Bronchial epithelial cell (primary cell): Measurements from ENCODE around the gene CAMTA2. TPM values are rescaled to one million over a fixed set of nuclear protein-coding genes. Genes with fewer than 3 reads are reported as not detected.
"Not testable (repeated sequence)": the region's sequence is repeated elsewhere in the genome, so short reads cannot be mapped to it uniquely, and the experiment has no call there.

Source experiments
- DNase-seq: peaks from one replicate; pipeline ENCODE4 v3.0.0-alpha.2; 2010; ENCODE audit warnings: low read depth
- FAIRE-seq: peaks from 2 replicates; lab custom pipeline; 2011; peaks lifted over from hg19 to GRCh38; lab: Jason Lieb, UNC
- H3K27me3 ChIP-seq: 2 replicates; pipeline ENCODE4 v1.5.1; 2011; ENCODE audit warnings: low read length; ENCODE audit not compliant: control insufficient read depth, insufficient read depth
- H3K36me3 ChIP-seq: 2 replicates; pipeline ENCODE4 v1.5.1; 2011; ENCODE audit warnings: low read length; ENCODE audit not compliant: control insufficient read depth, insufficient read depth
- H3K4me3 ChIP-seq: 2 replicates; pipeline ENCODE4 v1.5.1; 2011; ENCODE audit warnings: mild to moderate bottlenecking, low read depth, low read length, control low read depth
- total RNA-seq: library from RNA; depleted of rRNA; stranded (reverse); fragments of >200 nt; gene quantifications from 2 replicates; pipeline ENCODE4 v1.2.1, GENCODE V29; 2014
- TF ChIP-seq, protein P1 (sequence below): IDR thresholded peaks from 2 replicates; pipeline ENCODE4 v1.5.1; 2011; ENCODE audit warnings: mild to moderate bottlenecking, moderate library complexity, low read length, control low read depth, inconsistent platforms; ENCODE audit not compliant: insufficient read depth, severe bottlenecking

CAMTA2 gene
- total RNA-seq, 1 donor from 2014 or later: 4.7 TPM

- FAIRE-seq (peak; percentile 13), DNase-seq (no peak)
- TF ChIP-seq, protein P1, sequence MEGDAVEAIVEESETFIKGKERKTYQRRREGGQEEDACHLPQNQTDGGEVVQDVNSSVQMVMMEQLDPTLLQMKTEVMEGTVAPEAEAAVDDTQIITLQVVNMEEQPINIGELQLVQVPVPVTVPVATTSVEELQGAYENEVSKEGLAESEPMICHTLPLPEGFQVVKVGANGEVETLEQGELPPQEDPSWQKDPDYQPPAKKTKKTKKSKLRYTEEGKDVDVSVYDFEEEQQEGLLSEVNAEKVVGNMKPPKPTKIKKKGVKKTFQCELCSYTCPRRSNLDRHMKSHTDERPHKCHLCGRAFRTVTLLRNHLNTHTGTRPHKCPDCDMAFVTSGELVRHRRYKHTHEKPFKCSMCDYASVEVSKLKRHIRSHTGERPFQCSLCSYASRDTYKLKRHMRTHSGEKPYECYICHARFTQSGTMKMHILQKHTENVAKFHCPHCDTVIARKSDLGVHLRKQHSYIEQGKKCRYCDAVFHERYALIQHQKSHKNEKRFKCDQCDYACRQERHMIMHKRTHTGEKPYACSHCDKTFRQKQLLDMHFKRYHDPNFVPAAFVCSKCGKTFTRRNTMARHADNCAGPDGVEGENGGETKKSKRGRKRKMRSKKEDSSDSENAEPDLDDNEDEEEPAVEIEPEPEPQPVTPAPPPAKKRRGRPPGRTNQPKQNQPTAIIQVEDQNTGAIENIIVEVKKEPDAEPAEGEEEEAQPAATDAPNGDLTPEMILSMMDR: no peak
- H3K4me3 ChIP-seq: no peak overlapping the region
- H3K36me3 ChIP-seq: peaks cover 8% of the 10 kb centered on the region
- no peaks in the 10 kb centered on the region for H3K27me3 ChIP-seq
These were observed 54.7 kb downstream of the CAMTA2 start for GRCh38 chr17:4932756-4933155.

DNA sequence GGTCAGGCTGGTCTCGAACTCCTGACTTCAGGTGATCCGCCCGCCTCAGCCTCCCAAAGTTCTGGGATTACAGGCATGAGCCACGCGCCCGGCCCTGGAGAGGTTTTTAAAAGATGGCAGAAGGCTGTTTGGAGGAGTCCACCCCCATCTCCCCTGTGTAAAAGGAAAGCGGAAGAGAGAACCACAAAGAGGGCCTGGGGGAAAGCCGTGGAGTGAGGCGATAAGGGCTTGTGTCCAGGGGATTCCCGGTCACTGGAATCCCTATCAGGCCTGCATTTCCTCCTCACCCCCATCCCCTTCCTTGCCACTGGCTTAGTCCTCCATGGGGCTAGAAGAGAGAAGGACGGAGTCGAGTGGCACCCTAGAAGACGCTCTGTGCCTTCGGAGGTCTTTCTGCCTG is 55.5 kb downstream of the CAMTA2 start, which contains the start of gene GP1BA:
TSS of gene GP1BA (plus strand) at position 315 of the 400 bp plus-strand sequence. CDS start 328 bp downstream, outside the sequence.
- H3K4me3 ChIP-seq: no peak within 1 kb of the TSS
- TF ChIP-seq, protein P1: no peak
- H3K27me3 ChIP-seq: no peaks in the 10 kb centered on the region
- DNase-seq (no peak), FAIRE-seq (no peak)
- H3K36me3 ChIP-seq: peaks cover 2% of the 10 kb centered on the region

- no peak overlapping the region for H3K4me3 ChIP-seq
- TF ChIP-seq, protein P1: no peak
- FAIRE-seq (no peak), DNase-seq (no peak)
- H3K27me3 ChIP-seq: no peaks in the 10 kb centered on the region
- no peaks in the 10 kb centered on the region for H3K36me3 ChIP-seq
These were observed 58.6 kb downstream of the CAMTA2 start for GRCh38 chr17:4928881-4929280.

DNA sequence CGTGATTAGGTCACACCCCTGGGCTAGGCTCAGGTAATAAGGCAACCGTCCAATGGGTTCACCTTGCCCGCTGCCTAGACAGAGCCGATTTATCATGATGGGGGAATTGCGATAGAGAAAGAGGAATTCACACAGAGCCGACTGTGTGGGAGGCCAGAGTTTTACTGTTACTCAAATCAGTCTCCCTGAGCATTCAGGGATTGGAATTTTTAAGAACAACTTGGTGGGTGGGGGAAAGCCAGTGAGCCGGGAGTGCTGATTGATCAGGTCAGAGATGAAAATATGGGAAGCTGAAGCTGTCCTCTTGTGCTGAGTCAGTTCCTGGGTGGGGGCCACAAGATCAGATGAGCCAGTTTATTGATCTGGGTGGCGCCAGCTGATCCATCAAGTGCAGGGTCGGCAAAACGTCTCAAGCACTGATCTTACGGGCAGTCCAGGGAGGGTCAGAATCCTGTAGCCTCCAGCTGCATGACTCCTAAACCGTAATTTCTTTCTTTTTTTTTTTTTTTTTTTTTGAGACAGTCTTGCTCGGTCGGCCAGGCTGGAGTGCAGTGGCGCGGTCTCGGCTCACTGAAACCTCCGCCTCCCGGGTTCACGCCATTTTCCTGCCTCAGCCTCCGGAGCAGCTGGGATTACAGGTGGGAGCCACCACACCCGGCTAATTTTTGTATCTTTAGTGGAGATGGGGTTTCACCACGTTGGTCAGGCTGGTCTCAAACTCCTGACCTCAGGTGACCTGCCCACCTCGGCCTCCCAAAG is 60.7 kb downstream of the CAMTA2 start:
- H3K4me3 ChIP-seq, FAIRE-seq, DNase-seq, H3K36me3 ChIP-seq, H3K27me3 ChIP-seq: not testable (repeated sequence)

- TF ChIP-seq, protein P1: no peak
- Histone ChIP-seq H3K36me3 (no peaks in the 10 kb centered on the region), H3K4me3 (no peak overlapping the region), H3K27me3 (no peaks in the 10 kb centered on the region)
- DNase-seq (no peak), FAIRE-seq (no peak)
These were observed 66.2 kb downstream of the CAMTA2 start for GRCh38 chr17:4921320-4921719.

DNA sequence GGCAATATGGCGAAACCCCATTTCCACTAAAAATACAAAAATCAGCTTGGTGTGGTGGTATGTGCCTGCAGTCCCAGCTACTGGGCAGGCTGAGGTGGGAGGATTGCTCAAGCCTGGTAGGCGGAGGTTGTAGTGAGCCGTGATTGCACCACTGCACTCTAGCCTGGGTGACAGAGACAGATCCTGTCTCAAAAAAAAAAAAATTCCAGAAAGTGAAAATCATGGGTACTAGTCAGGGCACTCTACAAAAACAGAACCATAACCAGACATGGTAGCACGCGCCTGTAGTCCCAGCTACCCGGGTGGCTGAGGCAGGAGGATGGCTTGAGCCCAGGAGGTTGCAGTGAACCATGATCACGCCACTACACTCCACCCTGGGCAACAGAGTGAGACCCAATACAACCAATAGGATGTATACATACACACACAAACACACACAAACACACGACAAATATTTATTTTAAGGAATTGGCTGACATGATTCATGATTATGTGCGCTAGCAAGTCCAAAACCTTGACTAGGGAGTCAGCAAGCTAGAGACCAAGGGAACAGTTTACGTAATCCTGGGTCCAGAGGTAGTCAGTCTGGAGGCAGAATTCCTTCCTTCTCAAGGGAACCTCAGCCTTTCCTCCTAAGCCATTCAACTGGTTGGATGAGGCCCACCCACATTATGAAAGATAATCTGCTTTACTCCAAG is 67.0 kb downstream of the CAMTA2 start:
- TF ChIP-seq, protein P1: no peak
- peak; percentile 71 for DNase-seq
- Histone ChIP-seq H3K4me3 (no peak overlapping the region), H3K27me3 (no peaks in the 10 kb centered on the region), H3K36me3 (no peaks in the 10 kb centered on the region)
- peak; percentile 66 for FAIRE-seq
